IMR-90 (cell line): ENCODE measurements around the gene KIF1A. TPM values are rescaled to one million over a fixed set of nuclear protein-coding genes. Genes with fewer than 3 reads are reported as not detected.

Experiments
- ATAC-seq: fragments of 200-7000 bp; cut with Tn5 transposase; 2 replicates; pipeline ENCODE4 v1.9.1; 2020; ENCODE audit warnings: low read depth, mild to moderate bottlenecking, moderate library complexity
- BruUV-seq: library from RNA; stranded (reverse); fragments of 400-500 nt; replicated peaks from 2 replicates; lab custom pipeline; 2021; lab: Mats Ljungman, UMichigan
- CTCF ChIA-PET: fragments of 300-600 bp; formaldehyde crosslinking; extraction: SDS; loops from one replicate; lab custom pipeline; 2021; ENCODE audit warnings: antibody characterized with exemption; lab: Yijun Ruan, JAX
- POLR2A ChIA-PET: fragments of 300-600 bp; sonication (Branson Sonifier 250); formaldehyde crosslinking; loops from one replicate; lab custom pipeline; 2022; ENCODE audit warnings: antibody characterized with exemption; ENCODE audit not compliant: unreplicated experiment; lab: Charles Lee
- DNase-seq: peaks from one replicate; pipeline ENCODE4 v3.0.0; 2013
- H2AFZ ChIP-seq: replicated peaks from 2 replicates; pipeline ENCODE3; 2013; ENCODE audit warnings: low read length, mild to moderate bottlenecking; ENCODE audit not compliant: poor library complexity
- H2AK5ac ChIP-seq: 2 replicates; pipeline ENCODE4 v1.6.1; 2013; ENCODE audit warnings: low read depth, low read length, inconsistent platforms
- H2AK9ac ChIP-seq: replicated peaks from 2 replicates; pipeline ENCODE3; 2013; ENCODE audit warnings: mild to moderate bottlenecking, low read depth, low read length, moderate library complexity; ENCODE audit not compliant: poor library complexity
- H2BK120ac ChIP-seq: 2 replicates; pipeline ENCODE4 v1.6.1; 2013; ENCODE audit warnings: low read depth, low read length, inconsistent platforms
- H2BK15ac ChIP-seq: 3 replicates; pipeline ENCODE4 v1.6.1; 2013; ENCODE audit warnings: low read depth, low read length, inconsistent platforms
- H2BK20ac ChIP-seq: 2 replicates; pipeline ENCODE4 v1.6.1; 2013; ENCODE audit warnings: low read depth, mild to moderate bottlenecking, inconsistent platforms, low read length, moderate library complexity
- H2BK5ac ChIP-seq: 2 replicates; pipeline ENCODE4 v1.6.1; 2013; ENCODE audit warnings: mild to moderate bottlenecking, low read depth, low read length, inconsistent platforms; ENCODE audit not compliant: poor library complexity, severe bottlenecking
- H3K14ac ChIP-seq: replicated peaks from 2 replicates; pipeline ENCODE4 v1.6.1; 2013; ENCODE audit warnings: low read depth, low read length, inconsistent platforms
- H3K18ac ChIP-seq: 2 replicates; pipeline ENCODE4 v1.6.1; 2013; ENCODE audit warnings: low read depth, low read length, control low read depth
- H3K23ac ChIP-seq: 2 replicates; pipeline ENCODE4 v1.6.1; 2013; ENCODE audit warnings: low read depth, low read length, inconsistent platforms
- H3K27ac ChIP-seq: 2 replicates; pipeline ENCODE4 v1.5.1; 2013; ENCODE audit warnings: mild to moderate bottlenecking, control low read depth, low read length; ENCODE audit not compliant: insufficient read depth
- H3K27me3 ChIP-seq: 2 replicates; pipeline ENCODE4 v1.6.1; 2013; ENCODE audit warnings: low read length; ENCODE audit not compliant: control insufficient read depth, insufficient read depth
- H3K36me3 ChIP-seq: 2 replicates; pipeline ENCODE4 v1.6.1; 2013; ENCODE audit warnings: low read length, mixed read lengths; ENCODE audit not compliant: control insufficient read depth, insufficient read depth
- H3K4ac ChIP-seq: 2 replicates; pipeline ENCODE4 v1.6.1; 2013; ENCODE audit warnings: low read depth, low read length, inconsistent platforms
- H3K4me1 ChIP-seq: 2 replicates; pipeline ENCODE4 v1.6.1; 2013; ENCODE audit warnings: low read length, mixed read lengths; ENCODE audit not compliant: control insufficient read depth, insufficient read depth
- H3K4me2 ChIP-seq: 2 replicates; pipeline ENCODE4 v1.6.1; 2013; ENCODE audit warnings: low read depth, mild to moderate bottlenecking, control low read depth, low read length, moderate library complexity
- H3K4me3 ChIP-seq: 2 replicates; pipeline ENCODE4 v1.5.1; 2013; ENCODE audit warnings: low read depth, mild to moderate bottlenecking, control low read depth, low read length, moderate library complexity; ENCODE audit not compliant: insufficient read depth
- H3K56ac ChIP-seq: 2 replicates; pipeline ENCODE4 v1.6.1; 2013; ENCODE audit warnings: low read length, inconsistent platforms; ENCODE audit not compliant: insufficient read depth; ENCODE audit errors: extremely low read depth
- H3K79me1 ChIP-seq, 2 experiments: 2 replicates each; pipeline ENCODE4 v1.6.1; 2013; ENCODE audit warnings: low read length in 2 of 2, inconsistent platforms in 1 of 2, low read depth in 1 of 2
- H3K9ac ChIP-seq: 2 replicates; pipeline ENCODE4 v1.6.1; 2013; ENCODE audit warnings: low read depth, low read length, control low read depth
- H3K9me1 ChIP-seq: 2 replicates; pipeline ENCODE4 v1.6.1; 2013; ENCODE audit warnings: low read length, inconsistent platforms; ENCODE audit not compliant: insufficient read depth
- H3K9me3 ChIP-seq: 2 replicates; pipeline ENCODE4 v1.6.1; 2013; ENCODE audit warnings: low read length; ENCODE audit not compliant: control insufficient read depth, insufficient read depth
- H4K20me1 ChIP-seq: 2 replicates; pipeline ENCODE4 v1.6.1; 2013; ENCODE audit warnings: low read length, inconsistent platforms; ENCODE audit not compliant: insufficient read depth
- H4K5ac ChIP-seq: 2 replicates; pipeline ENCODE4 v1.6.1; 2013; ENCODE audit warnings: mild to moderate bottlenecking, low read depth, low read length, control low read depth
- H4K8ac ChIP-seq, 2 experiments: 2 replicates each; pipeline ENCODE4 v1.6.1; 2013; ENCODE audit warnings: low read depth in 2 of 2, low read length in 2 of 2, control low read depth in 1 of 2, inconsistent platforms in 1 of 2
- H4K91ac ChIP-seq: 2 replicates; pipeline ENCODE4 v1.6.1; 2013; ENCODE audit warnings: low read depth, low read length, inconsistent platforms; ENCODE audit not compliant: insufficient read depth
- BHLHE40 ChIP-seq: fragments of 150-350 bp; IDR thresholded peaks from 2 replicates; pipeline ENCODE4 v1.6.1; 2016; ENCODE audit warnings: mild to moderate bottlenecking, low read depth, low read length
- CEBPB ChIP-seq: IDR thresholded peaks from 2 replicates; pipeline ENCODE4 v1.6.1; 2012; ENCODE audit warnings: low read depth, low read length, improper control_type of control experiment
- CHD1 ChIP-seq: IDR thresholded peaks from 2 replicates; pipeline ENCODE4 v1.6.1; 2012; ENCODE audit warnings: low read depth, low read length, improper control_type of control experiment
- FOS ChIP-seq: fragments of 150-350 bp; IDR thresholded peaks from 2 replicates; pipeline ENCODE4 v1.6.1; 2016; ENCODE audit warnings: low read depth, low read length
- MAFK ChIP-seq: IDR thresholded peaks from 2 replicates; pipeline ENCODE4 v1.6.1; 2012; ENCODE audit warnings: low read depth, low read length, improper control_type of control experiment
- MXI1 ChIP-seq: IDR thresholded peaks from 2 replicates; pipeline ENCODE4 v1.6.1; 2012; ENCODE audit warnings: low read depth, mild to moderate bottlenecking, low read length, moderate library complexity, borderline replicate concordance
- NFE2L2 ChIP-seq: fragments of 150-350 bp; IDR thresholded peaks from 2 replicates; pipeline ENCODE4 v1.6.1; 2016; ENCODE audit warnings: low read depth, mild to moderate bottlenecking, low read length
- POLR2A ChIP-seq: IDR thresholded peaks from 2 replicates; pipeline ENCODE4 v1.6.1; 2012; ENCODE audit warnings: mild to moderate bottlenecking, low read depth, low read length
- RCOR1 ChIP-seq: IDR thresholded peaks from 2 replicates; pipeline ENCODE4 v1.6.1; 2012; ENCODE audit warnings: mild to moderate bottlenecking, low read length, improper control_type of control experiment; ENCODE audit not compliant: insufficient replicate concordance
- RFX5 ChIP-seq: IDR thresholded peaks from 2 replicates; pipeline ENCODE4 v1.8.0; 2012; ENCODE audit warnings: low read depth, mild to moderate bottlenecking, low read length, moderate library complexity
- SMC3 ChIP-seq: fragments of 150-350 bp; IDR thresholded peaks from 2 replicates; pipeline ENCODE4 v1.6.1; 2016; ENCODE audit warnings: low read depth, mild to moderate bottlenecking, antibody characterized with exemption, low read length, moderate library complexity
- WGBS, 2 experiments: methylation state at CpG; one replicate each; pipeline versions ENCODE4 v1.1.5 to v1.1.7; 2013; ENCODE audit warnings: missing lambda C conversion rate in 2 of 2; ENCODE audit not compliant: insufficient read length in 1 of 2; ENCODE audit errors: extremely low coverage in 2 of 2; 5-methylcytosine and 5-hydroxymethylcytosine counted together
- dilution Hi-C: fragments of 300-500 bp; cut with HindIII; formaldehyde crosslinking; loops from one replicate; pipeline ENCODE4 v1.14.3; 2018; ENCODE audit warnings: low sequenced_read_pairs; ENCODE audit not compliant: unreplicated experiment
- in situ Hi-C: fragments of 300-500 bp; cut with MboI; formaldehyde crosslinking; loops from 3 replicates; pipeline ENCODE4 v1.14.3; 2019; ENCODE audit warnings: low sequenced_read_pairs, inconsistent platforms, mixed read lengths
- intact Hi-C: fragments of 100-400 bp; cut with micrococcal nuclease; formaldehyde crosslinking; loops from 2 replicates; pipeline ENCODE4 v1.10.0; 2022
- polyA plus RNA-seq, 3 experiments: library from polyadenylated mRNA; depleted of rRNA; stranded (reverse); fragments of >200 nt; gene quantifications; 2 replicates each; pipeline ENCODE4 v1.2.3, GENCODE V29; 2012; ENCODE audit warnings: low replicate concordance in 1 of 3
- total RNA-seq: library from RNA; depleted of rRNA; stranded (reverse); fragments of >200 nt; gene quantifications from 2 replicates; pipeline ENCODE4 v1.2.3, GENCODE V29; 2012
- TF ChIP-seq, protein P1 (sequence below): fragments of 150-350 bp; IDR thresholded peaks from 2 replicates; pipeline ENCODE4 v1.6.1; 2016; ENCODE audit warnings: low read depth, mild to moderate bottlenecking, low read length, moderate library complexity, borderline replicate concordance
- TF ChIP-seq, protein P2 (sequence below): conservative IDR thresholded peaks from 2 replicates; pipeline ENCODE4 v1.5.1; 2012; ENCODE audit warnings: mild to moderate bottlenecking, low read depth, low read length, improper control_type of control experiment
- TF ChIP-seq, protein P3 (sequence below): fragments of 150-350 bp; IDR thresholded peaks from 2 replicates; pipeline ENCODE4 v1.6.1; 2017; ENCODE audit warnings: mild to moderate bottlenecking, antibody characterized with exemption, low read length, low read depth

The KIF1A gene
- total and polyA plus RNA-seq, 2 of the 4 experiments (the other 2 are of a cell fraction) = under 0.01 TPM; not detected in 1

DNA sequence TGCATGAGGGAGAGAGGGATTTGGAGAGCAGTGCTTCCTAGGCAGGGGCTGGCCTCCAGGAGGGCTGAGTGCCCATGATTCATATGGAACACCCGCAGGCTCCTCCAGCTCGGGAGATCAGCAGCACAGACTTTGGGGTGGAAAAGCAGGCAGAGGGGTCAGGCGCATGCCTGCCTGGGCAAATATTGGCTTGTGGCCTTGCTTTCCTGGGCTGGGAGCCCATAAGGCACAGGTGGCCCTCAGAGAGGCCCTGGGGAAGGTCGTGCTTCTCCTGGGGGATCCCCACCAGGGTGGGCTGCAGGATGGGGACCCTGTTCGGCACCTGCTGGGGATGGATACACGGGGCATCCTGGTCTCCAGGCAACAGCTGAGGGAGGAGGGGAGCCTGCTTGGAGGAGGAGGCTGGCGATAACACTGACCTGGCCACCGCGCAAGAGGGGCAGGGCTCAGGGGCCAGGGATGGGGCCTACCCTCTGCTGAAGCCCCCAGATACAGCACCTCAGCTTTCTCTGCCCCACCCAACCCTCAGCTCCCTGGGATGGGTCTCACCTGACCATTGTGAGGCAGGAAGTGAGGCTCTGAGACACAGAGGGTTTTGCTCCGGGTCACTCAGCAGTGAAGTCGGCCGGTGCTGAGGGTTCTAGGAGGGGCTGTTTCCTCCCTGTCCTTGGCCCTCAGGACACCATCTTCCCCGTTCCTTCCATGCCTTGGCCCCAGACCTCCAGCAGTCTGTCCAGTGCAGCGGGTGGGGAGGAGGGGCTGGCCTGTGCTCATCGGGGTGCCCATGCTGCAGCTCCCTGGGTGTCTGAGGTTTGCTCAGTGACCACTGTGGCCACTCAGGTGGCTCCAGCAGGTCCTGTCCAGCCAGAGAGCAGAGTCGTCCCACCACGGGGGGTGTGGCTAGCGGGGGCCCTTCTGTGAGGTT lies 116.3 kb downstream of the KIF1A start:
- ATAC-seq = no peak
- ChIA-PET CTCF (interaction anchor here (0.8 kb wide), 1 partner anchor 190 kb away, joined by 3 read pairs; no protein-coding TSS in a partner anchor), POLR2A (no interaction called here)
- Histone ChIP-seq H3K4me2 (no peak overlapping the region), H3K4me3 (no peak overlapping the region), H4K20me1 (no peaks in the 10 kb centered on the region), H4K91ac (no peak overlapping the region), H3K27ac (no peak overlapping the region), H2BK20ac (no peak overlapping the region), H2BK15ac (no peak overlapping the region), H4K5ac (no peak overlapping the region), H2BK120ac (no peak overlapping the region), H2AK9ac (no peak overlapping the region), H3K56ac (no peak overlapping the region), H2AK5ac (no peak overlapping the region), H4K8ac (no peak overlapping the region), H2BK5ac (no peak overlapping the region), H3K4ac (no peak overlapping the region), H3K4me1 (no peaks in the 10 kb centered on the region), H3K79me1 (no peaks in the 10 kb centered on the region), H3K14ac (no peak overlapping the region), H2AFZ (no peak overlapping the region), H3K23ac (no peak overlapping the region), H3K9ac (no peak overlapping the region), H3K27me3 (peaks cover 33% of the 10 kb centered on the region), H3K18ac (no peak overlapping the region), H3K9me1 (no peaks in the 10 kb centered on the region), H3K36me3 (no peaks in the 10 kb centered on the region), H3K9me3 (no peaks in the 10 kb centered on the region)
- no peak for DNase-seq
- BruUV-seq = no TSS peak
- in situ Hi-C loops (no loop called here), dilution Hi-C loops (no loop called here), intact Hi-C loops (loop anchor here (5.0 kb wide), 1 partner anchor 191 kb away; no protein-coding TSS in a partner anchor)
- 52% methylated on average over 3 of the region's 18 CpGs; no CpG with 5 or more reads in 1 of the 2 experiments for WGBS, 2 experiments
- TF ChIP-seq RCOR1 (no peak), FOS (no peak), POLR2A (no peak), BHLHE40 (no peak), RFX5 (no peak), CHD1 (no peak), SMC3 (no peak), NFE2L2 (no peak), MXI1 (no peak), MAFK (no peak), CEBPB (no peak)
- TF ChIP-seq, protein P1, sequence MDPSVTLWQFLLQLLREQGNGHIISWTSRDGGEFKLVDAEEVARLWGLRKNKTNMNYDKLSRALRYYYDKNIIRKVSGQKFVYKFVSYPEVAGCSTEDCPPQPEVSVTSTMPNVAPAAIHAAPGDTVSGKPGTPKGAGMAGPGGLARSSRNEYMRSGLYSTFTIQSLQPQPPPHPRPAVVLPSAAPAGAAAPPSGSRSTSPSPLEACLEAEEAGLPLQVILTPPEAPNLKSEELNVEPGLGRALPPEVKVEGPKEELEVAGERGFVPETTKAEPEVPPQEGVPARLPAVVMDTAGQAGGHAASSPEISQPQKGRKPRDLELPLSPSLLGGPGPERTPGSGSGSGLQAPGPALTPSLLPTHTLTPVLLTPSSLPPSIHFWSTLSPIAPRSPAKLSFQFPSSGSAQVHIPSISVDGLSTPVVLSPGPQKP = no peak
- TF ChIP-seq, protein P2, sequence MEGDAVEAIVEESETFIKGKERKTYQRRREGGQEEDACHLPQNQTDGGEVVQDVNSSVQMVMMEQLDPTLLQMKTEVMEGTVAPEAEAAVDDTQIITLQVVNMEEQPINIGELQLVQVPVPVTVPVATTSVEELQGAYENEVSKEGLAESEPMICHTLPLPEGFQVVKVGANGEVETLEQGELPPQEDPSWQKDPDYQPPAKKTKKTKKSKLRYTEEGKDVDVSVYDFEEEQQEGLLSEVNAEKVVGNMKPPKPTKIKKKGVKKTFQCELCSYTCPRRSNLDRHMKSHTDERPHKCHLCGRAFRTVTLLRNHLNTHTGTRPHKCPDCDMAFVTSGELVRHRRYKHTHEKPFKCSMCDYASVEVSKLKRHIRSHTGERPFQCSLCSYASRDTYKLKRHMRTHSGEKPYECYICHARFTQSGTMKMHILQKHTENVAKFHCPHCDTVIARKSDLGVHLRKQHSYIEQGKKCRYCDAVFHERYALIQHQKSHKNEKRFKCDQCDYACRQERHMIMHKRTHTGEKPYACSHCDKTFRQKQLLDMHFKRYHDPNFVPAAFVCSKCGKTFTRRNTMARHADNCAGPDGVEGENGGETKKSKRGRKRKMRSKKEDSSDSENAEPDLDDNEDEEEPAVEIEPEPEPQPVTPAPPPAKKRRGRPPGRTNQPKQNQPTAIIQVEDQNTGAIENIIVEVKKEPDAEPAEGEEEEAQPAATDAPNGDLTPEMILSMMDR = no peak
- TF ChIP-seq, protein P3, sequence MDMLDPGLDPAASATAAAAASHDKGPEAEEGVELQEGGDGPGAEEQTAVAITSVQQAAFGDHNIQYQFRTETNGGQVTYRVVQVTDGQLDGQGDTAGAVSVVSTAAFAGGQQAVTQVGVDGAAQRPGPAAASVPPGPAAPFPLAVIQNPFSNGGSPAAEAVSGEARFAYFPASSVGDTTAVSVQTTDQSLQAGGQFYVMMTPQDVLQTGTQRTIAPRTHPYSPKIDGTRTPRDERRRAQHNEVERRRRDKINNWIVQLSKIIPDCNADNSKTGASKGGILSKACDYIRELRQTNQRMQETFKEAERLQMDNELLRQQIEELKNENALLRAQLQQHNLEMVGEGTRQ = no peak
